ENCODE measurements around the gene RACGAP1. TPM values are rescaled to one million over a fixed set of nuclear protein-coding genes. Genes with fewer than 3 reads are reported as not detected.

RACGAP1 gene
- polyA plus RNA-seq, 1 of the 3 experiments (the other 2 are of a cell fraction) = 21.5 TPM

DNA sequence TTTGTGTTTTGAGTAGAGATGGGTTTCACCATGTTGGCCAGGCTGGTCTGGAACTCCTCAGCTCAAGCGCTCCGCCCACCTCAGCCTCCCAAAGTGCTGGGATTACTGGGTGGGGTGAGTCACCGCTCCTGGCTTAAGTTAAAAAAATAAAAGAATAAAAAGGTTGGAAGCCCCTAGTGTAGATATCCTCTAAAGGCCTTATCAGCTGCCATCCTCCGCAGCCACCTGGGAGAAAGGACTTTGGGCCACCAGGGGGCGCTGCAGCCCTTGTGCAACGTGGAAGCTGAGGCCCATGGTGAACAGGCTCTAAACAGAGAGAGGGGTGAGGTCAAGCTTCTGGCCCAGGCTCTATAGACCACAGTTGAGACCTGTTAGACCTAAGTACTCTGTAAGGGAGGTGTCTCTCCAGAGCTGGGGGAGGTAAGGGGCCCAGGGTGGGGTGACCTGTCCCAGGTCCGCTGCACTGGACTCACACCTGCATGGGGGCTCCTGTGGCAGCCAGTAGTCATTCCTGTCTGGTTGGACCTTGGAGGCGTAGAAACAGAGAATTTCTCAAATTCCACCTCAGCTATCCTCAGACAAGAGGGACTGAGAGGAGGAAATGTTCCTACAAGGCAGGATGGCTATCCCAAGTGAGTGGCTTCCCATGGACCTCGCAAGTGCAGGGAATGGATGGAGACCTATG lies 14.0 kb upstream of the RACGAP1 start:
- Histone ChIP-seq H3K9ac (no peak overlapping the region), H3K27me3 (ENCODE audit: insufficient read depth) (no peaks in the 10 kb centered on the region), H4K20me1 (ENCODE audit: insufficient read depth) (no peaks in the 10 kb centered on the region), H3F3A (replicated peaks; ENCODE audit: insufficient read depth) (no peaks in the 10 kb centered on the region), H2AFZ (ENCODE audit: low read depth) (no peak overlapping the region; the same call in 1 of the 2 replicates), H3K27ac (ENCODE audit: low read depth in 2 of 2, low read length in 1 of 2) (no peak overlapping the region), H3K9me2 (no peaks in the 10 kb centered on the region), H3K79me2 (ENCODE audit: insufficient read depth) (no peaks in the 10 kb centered on the region), H3K4me1 (ENCODE audit: control insufficient read depth in 1 of 2, insufficient read depth in 2 of 2, low read depth in 1 of 2, low read length in 1 of 2) (peaks cover 0 to 3% of the 10 kb centered on the region in 2 experiments; a peak in 1 of 4 replicates), H3K4me3 (ENCODE audit: low read depth in 2 of 2, low read length in 1 of 2) (peak overlapping the region in 1 of 2 experiments; percentile 46; a peak in 1 of 4 replicates), H3K9me3 (no peaks in the 10 kb centered on the region), H3K36me3 (replicated peaks in 1 of 2; ENCODE audit: control insufficient read depth in 1 of 2, insufficient read depth in 2 of 2, low read length in 1 of 2) (no peaks in the 10 kb centered on the region), H3K4me2 (no peak overlapping the region)
- 60% methylated on average over 9 of the region's 9 CpGs for WGBS (ENCODE audit: low lambda C conversion rate)
- DNase-seq = peak; percentile 85
- ChIA-PET POLR2A (interaction anchor here (1.3 kb wide), 1 partner anchor 61 kb away, joined by 5 read pairs; no protein-coding TSS in a partner anchor), CTCF (interaction anchor here (0.6 to 10.5 kb wide), 37 partner anchors 8 to 277 kb away, joined by 3 to 110 read pairs (median 5); partner anchors contain the start of genes AQP6 and RACGAP1)
- TF ChIP-seq GATA2 (CRISPR knock-in tag; IDR thresholded peaks at IDR 0.05) = no peak
- TF ChIP-seq, protein P1, sequence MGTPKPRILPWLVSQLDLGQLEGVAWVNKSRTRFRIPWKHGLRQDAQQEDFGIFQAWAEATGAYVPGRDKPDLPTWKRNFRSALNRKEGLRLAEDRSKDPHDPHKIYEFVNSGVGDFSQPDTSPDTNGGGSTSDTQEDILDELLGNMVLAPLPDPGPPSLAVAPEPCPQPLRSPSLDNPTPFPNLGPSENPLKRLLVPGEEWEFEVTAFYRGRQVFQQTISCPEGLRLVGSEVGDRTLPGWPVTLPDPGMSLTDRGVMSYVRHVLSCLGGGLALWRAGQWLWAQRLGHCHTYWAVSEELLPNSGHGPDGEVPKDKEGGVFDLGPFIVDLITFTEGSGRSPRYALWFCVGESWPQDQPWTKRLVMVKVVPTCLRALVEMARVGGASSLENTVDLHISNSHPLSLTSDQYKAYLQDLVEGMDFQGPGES (IDR thresholded peaks at IDR 0.05; ENCODE audit: low read depth, low read length) = no peak
- TF ChIP-seq SMC3 (IDR thresholded peaks at IDR 0.05; ENCODE audit: low read depth, low read length) = peak; percentile 62
- TF ChIP-seq MXI1 (IDR thresholded peaks at IDR 0.05; ENCODE audit: low read depth, low read length) = no peak
- TF ChIP-seq MEF2A (IDR thresholded peaks at IDR 0.05; ENCODE audit: borderline replicate concordance, low read depth) = no peak
- TF ChIP-seq RAD21 (IDR thresholded peaks at IDR 0.05; ENCODE audit: low read length) = peak; percentile 68
- no peak for TF ChIP-seq NFIC (IDR thresholded peaks at IDR 0.05; ENCODE audit: borderline replicate concordance)
- TF ChIP-seq, protein P2, sequence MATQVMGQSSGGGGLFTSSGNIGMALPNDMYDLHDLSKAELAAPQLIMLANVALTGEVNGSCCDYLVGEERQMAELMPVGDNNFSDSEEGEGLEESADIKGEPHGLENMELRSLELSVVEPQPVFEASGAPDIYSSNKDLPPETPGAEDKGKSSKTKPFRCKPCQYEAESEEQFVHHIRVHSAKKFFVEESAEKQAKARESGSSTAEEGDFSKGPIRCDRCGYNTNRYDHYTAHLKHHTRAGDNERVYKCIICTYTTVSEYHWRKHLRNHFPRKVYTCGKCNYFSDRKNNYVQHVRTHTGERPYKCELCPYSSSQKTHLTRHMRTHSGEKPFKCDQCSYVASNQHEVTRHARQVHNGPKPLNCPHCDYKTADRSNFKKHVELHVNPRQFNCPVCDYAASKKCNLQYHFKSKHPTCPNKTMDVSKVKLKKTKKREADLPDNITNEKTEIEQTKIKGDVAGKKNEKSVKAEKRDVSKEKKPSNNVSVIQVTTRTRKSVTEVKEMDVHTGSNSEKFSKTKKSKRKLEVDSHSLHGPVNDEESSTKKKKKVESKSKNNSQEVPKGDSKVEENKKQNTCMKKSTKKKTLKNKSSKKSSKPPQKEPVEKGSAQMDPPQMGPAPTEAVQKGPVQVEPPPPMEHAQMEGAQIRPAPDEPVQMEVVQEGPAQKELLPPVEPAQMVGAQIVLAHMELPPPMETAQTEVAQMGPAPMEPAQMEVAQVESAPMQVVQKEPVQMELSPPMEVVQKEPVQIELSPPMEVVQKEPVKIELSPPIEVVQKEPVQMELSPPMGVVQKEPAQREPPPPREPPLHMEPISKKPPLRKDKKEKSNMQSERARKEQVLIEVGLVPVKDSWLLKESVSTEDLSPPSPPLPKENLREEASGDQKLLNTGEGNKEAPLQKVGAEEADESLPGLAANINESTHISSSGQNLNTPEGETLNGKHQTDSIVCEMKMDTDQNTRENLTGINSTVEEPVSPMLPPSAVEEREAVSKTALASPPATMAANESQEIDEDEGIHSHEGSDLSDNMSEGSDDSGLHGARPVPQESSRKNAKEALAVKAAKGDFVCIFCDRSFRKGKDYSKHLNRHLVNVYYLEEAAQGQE (IDR thresholded peaks at IDR 0.05; ENCODE audit: low read depth, low read length) = no peak
- no peak for TF ChIP-seq ELF1 (IDR thresholded peaks at IDR 0.05)
- TF ChIP-seq RCOR1 (IDR thresholded peaks at IDR 0.05; ENCODE audit: low read length) = no peak
- TF ChIP-seq, protein P3, sequence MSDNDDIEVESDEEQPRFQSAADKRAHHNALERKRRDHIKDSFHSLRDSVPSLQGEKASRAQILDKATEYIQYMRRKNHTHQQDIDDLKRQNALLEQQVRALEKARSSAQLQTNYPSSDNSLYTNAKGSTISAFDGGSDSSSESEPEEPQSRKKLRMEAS (IDR thresholded peaks at IDR 0.05; ENCODE audit: low read depth) = no peak
- no peak for TF ChIP-seq TAF1 (IDR thresholded peaks at IDR 0.05; ENCODE audit: borderline replicate concordance, low read depth, low read length)
- no peak for TF ChIP-seq SIN3A (IDR thresholded peaks at IDR 0.05; ENCODE audit: borderline replicate concordance, low read depth, low read length)
- no peak for TF ChIP-seq RFX5 (IDR thresholded peaks at IDR 0.05; ENCODE audit: low read length)
- no peak for TF ChIP-seq GABPA (IDR thresholded peaks at IDR 0.05; ENCODE audit: low read depth)
- no peak for TF ChIP-seq TEAD4 (IDR thresholded peaks at IDR 0.05; ENCODE audit: borderline replicate concordance, insufficient read depth)
- no peak for TF ChIP-seq NRF1 (IDR thresholded peaks at IDR 0.05; ENCODE audit: low read depth, low read length)
- TF ChIP-seq, protein P4, sequence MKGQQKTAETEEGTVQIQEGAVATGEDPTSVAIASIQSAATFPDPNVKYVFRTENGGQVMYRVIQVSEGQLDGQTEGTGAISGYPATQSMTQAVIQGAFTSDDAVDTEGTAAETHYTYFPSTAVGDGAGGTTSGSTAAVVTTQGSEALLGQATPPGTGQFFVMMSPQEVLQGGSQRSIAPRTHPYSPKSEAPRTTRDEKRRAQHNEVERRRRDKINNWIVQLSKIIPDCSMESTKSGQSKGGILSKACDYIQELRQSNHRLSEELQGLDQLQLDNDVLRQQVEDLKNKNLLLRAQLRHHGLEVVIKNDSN (IDR thresholded peaks at IDR 0.05; ENCODE audit: borderline replicate concordance, low read depth) = no peak
- TF ChIP-seq, protein P5, sequence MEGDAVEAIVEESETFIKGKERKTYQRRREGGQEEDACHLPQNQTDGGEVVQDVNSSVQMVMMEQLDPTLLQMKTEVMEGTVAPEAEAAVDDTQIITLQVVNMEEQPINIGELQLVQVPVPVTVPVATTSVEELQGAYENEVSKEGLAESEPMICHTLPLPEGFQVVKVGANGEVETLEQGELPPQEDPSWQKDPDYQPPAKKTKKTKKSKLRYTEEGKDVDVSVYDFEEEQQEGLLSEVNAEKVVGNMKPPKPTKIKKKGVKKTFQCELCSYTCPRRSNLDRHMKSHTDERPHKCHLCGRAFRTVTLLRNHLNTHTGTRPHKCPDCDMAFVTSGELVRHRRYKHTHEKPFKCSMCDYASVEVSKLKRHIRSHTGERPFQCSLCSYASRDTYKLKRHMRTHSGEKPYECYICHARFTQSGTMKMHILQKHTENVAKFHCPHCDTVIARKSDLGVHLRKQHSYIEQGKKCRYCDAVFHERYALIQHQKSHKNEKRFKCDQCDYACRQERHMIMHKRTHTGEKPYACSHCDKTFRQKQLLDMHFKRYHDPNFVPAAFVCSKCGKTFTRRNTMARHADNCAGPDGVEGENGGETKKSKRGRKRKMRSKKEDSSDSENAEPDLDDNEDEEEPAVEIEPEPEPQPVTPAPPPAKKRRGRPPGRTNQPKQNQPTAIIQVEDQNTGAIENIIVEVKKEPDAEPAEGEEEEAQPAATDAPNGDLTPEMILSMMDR (IDR thresholded peaks at IDR 0.05) = peak; percentile 94
- no peak for TF ChIP-seq POLR2AphosphoS5 (IDR thresholded peaks at IDR 0.05; ENCODE audit: low read depth, low read length)
- no peak for TF ChIP-seq FOSL2 (IDR thresholded peaks at IDR 0.05; ENCODE audit: borderline replicate concordance, low read depth)
- TF ChIP-seq YY1 (IDR thresholded peaks at IDR 0.05; ENCODE audit: low read depth) = no peak
- no peak for TF ChIP-seq CHD2 (IDR thresholded peaks at IDR 0.05; ENCODE audit: low read length, partially characterized antibody)
